Loucy (cell line): ENCODE results near the gene RASSF10.

ENCODE experiments used
- CTCF ChIP-seq: fragments of 200-600 bp; sonication (generic); conservative IDR thresholded peaks from 2 replicates; pipeline ENCODE4 v1.5.1; 2014; ENCODE audit warnings: mild to moderate bottlenecking, antibody characterized with exemption, low read length
- EZH2phosphoT487 ChIP-seq: fragments of 200-600 bp; IDR thresholded peaks from 2 replicates; pipeline ENCODE4 v1.6.1; 2018; ENCODE audit warnings: antibody characterized with exemption, mild to moderate bottlenecking, moderate library complexity, borderline replicate concordance

- TF ChIP-seq CTCF (no peak), EZH2phosphoT487 (no peak)
Observed at GRCh38 chr11:13030857-13031256, 21.7 kb downstream of the RASSF10 start.
